Measurements from ENCODE around the gene OR5L1. TPM values are rescaled to one million over a fixed set of nuclear protein-coding genes. Genes with fewer than 3 reads are reported as not detected.

The OR5L1 gene
- total RNA-seq, 1 experiment from 2014 or later = not detected

DNA sequence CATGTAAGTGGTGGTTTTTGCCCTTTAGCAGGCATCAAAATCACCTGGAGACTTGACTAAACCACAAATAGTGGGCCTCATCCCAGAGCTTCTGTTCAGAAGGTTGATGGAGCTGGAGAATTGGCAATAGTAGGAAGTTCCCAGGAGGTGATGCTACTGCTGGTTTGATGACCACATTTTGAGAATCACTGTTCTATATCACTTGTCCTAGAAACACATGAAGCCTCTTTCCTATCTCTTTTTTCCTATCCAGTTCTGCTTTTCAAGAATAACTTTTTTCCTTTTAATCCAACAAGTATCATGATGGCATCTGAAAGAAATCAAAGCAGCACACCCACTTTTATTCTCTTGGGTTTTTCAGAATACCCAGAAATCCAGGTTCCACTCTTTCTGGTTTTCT is 38.0 kb upstream of the OR5L1 start, which contains the start of gene OR5D13:
OR5D13 (plus strand) TSS at position 301 of the 400 bp plus-strand sequence; CDS start at position 301, 0 bp downstream.
- H3K27me3 ChIP-seq (ENCODE audit: insufficient read depth, low read length) = no peaks in the 10 kb centered on the region
- H3K9ac ChIP-seq (ENCODE audit: extremely low read depth, insufficient read length, low read length) = no peak within 1 kb of the TSS
- Mint-ChIP-seq H3K27ac (no peak within 1 kb of the TSS), H3K4me3 (no peak within 1 kb of the TSS), H3K4me1 (no peaks in the 10 kb centered on the region), H3K9me3 (peaks cover 80 to 83% of the 10 kb centered on the region in 2 experiments), H3K27me3 (ENCODE audit: low read depth) (no peaks in the 10 kb centered on the region), H3K36me3 (ENCODE audit: insufficient read depth in 1 of 3, low read depth in 3 of 3) (peaks cover 0 to 22% (median 6%) of the 10 kb centered on the region in 3 experiments; a peak in 4 of 7 replicates)
- no peaks in the 10 kb centered on the region for H4K20me1 ChIP-seq (ENCODE audit: control insufficient read depth, insufficient read depth, insufficient read length)
- no peak within 1 kb of the TSS for H2AFZ ChIP-seq (ENCODE audit: low read length)
- no peaks in the 10 kb centered on the region for H3K4me1 ChIP-seq (ENCODE audit: insufficient read depth, low read length)
- no peaks in the 10 kb centered on the region for H3K79me1 ChIP-seq (ENCODE audit: insufficient read depth, low read depth, low read length, poor library complexity, severe bottlenecking)
- H3T11ph ChIP-seq (ENCODE audit: low read length) = no peak within 1 kb of the TSS
- H3K14ac ChIP-seq (ENCODE audit: insufficient read depth, low read length) = no peak within 1 kb of the TSS
- no peak within 1 kb of the TSS for H2BK5ac ChIP-seq (ENCODE audit: insufficient read length, low read length)
- no peak within 1 kb of the TSS for H3K4ac ChIP-seq (ENCODE audit: low read depth, low read length)
- H3K56ac ChIP-seq (ENCODE audit: insufficient read length, low read depth, low read length) = no peak within 1 kb of the TSS
- H3K79me2 ChIP-seq (ENCODE audit: insufficient read depth, low read length) = no peaks in the 10 kb centered on the region
- H4K91ac ChIP-seq (ENCODE audit: insufficient read length, low read depth, low read length) = no peak within 1 kb of the TSS
- H3K18ac ChIP-seq (ENCODE audit: insufficient read length, low read depth, low read length) = no peak within 1 kb of the TSS
- no peak within 1 kb of the TSS for H3K4me2 ChIP-seq (ENCODE audit: insufficient read depth, insufficient read length, low read length)
- no peak within 1 kb of the TSS for H4K5ac ChIP-seq (ENCODE audit: insufficient read length, low read depth, low read length)
- H2BK12ac ChIP-seq (ENCODE audit: insufficient read length, low read depth, low read length) = no peak within 1 kb of the TSS
- H2BK20ac ChIP-seq (ENCODE audit: low read depth, low read length, poor library complexity, severe bottlenecking) = no peak within 1 kb of the TSS
- H3K9me3 ChIP-seq (ENCODE audit: control insufficient read depth, low read depth, low read length) = peaks cover 67% of the 10 kb centered on the region
- no peak within 1 kb of the TSS for H3K27ac ChIP-seq (ENCODE audit: insufficient read length, low read depth, low read length)
- TF ChIP-seq, protein P1, sequence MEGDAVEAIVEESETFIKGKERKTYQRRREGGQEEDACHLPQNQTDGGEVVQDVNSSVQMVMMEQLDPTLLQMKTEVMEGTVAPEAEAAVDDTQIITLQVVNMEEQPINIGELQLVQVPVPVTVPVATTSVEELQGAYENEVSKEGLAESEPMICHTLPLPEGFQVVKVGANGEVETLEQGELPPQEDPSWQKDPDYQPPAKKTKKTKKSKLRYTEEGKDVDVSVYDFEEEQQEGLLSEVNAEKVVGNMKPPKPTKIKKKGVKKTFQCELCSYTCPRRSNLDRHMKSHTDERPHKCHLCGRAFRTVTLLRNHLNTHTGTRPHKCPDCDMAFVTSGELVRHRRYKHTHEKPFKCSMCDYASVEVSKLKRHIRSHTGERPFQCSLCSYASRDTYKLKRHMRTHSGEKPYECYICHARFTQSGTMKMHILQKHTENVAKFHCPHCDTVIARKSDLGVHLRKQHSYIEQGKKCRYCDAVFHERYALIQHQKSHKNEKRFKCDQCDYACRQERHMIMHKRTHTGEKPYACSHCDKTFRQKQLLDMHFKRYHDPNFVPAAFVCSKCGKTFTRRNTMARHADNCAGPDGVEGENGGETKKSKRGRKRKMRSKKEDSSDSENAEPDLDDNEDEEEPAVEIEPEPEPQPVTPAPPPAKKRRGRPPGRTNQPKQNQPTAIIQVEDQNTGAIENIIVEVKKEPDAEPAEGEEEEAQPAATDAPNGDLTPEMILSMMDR (conservative IDR thresholded peaks at IDR 0.05) = no peak
- H2AK5ac ChIP-seq (ENCODE audit: insufficient read length, low read length) = no peak within 1 kb of the TSS
- no peak within 1 kb of the TSS for H2BK120ac ChIP-seq (ENCODE audit: low read depth, low read length, poor library complexity, severe bottlenecking)
- H4K8ac ChIP-seq (replicated peaks; ENCODE audit: insufficient read length, low read depth, low read length) = no peak within 1 kb of the TSS
- no peak for DNase-seq
- H3K23me2 ChIP-seq (ENCODE audit: insufficient read length, low read depth, low read length, poor library complexity, severe bottlenecking) = no peaks in the 10 kb centered on the region
- no peak within 1 kb of the TSS for H3K23ac ChIP-seq (ENCODE audit: insufficient read length, low read depth, low read length)
- H2BK15ac ChIP-seq (ENCODE audit: low read depth, low read length) = no peak within 1 kb of the TSS

Data from H9 (cell line).